Suppressor macrophage (primary cell): Measurements from ENCODE around the gene FBXW7.

Source experiments
- DNase-seq, 4 experiments: peaks; one replicate each; pipeline ENCODE4 v3.0.0-alpha.2; 2020 to 2022

Gene FBXW7

GRCh38 chr4:152369203-152369901 lies 166.5 kb downstream of the FBXW7 start:
- no peak for DNase-seq

- no peak for DNase-seq
Observed at GRCh38 chr4:152368001-152368400, 167.9 kb downstream of the FBXW7 start.

- no peak for DNase-seq
Observed at GRCh38 chr4:152364883-152365282, 171.0 kb downstream of the FBXW7 start.

GRCh38 chr4:152364383-152364782 lies 171.5 kb downstream of the FBXW7 start:
- DNase-seq = no peak

- DNase-seq = no peak
Observed at GRCh38 chr4:152363904-152364303, 172.0 kb downstream of the FBXW7 start.

DNA sequence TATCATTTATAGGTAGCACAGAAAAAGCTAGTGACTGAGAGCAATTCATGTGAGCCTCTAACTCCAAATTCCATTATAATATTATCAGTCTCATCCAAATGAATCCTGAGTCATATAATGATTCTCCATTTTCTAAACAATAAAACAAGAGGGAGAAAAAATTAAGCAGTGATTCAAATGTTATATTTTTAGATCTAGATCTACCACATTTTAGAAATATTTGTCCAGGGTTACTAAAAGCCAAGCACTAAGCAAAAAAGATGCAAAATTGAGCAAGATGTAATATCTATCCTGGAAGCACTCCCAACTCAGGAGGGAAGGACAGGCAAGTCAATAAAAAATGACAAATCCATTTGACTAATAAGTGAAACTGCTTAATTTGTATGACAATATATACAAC lies 172.8 kb downstream of the FBXW7 start:
- no peak for DNase-seq

DNA sequence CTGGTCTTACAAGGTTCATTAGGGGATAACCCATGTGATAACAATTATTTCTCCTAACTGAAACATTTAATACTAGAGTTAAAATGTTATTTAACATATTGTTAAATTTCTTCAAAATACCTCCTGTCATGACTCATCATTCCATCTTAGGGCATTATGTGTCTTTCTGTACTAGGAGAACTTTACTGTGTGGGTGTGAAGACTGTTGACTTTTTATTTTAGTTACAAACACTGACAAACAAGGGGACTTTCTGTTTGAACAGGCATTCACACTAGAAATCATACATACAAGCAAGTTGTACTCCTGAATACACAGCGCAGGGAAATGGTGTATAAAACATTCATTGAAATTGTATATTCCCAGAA lies 175.9 kb downstream of the FBXW7 start:
- peak in 2 of 4 experiments; percentile 19 to 34 for DNase-seq

DNA sequence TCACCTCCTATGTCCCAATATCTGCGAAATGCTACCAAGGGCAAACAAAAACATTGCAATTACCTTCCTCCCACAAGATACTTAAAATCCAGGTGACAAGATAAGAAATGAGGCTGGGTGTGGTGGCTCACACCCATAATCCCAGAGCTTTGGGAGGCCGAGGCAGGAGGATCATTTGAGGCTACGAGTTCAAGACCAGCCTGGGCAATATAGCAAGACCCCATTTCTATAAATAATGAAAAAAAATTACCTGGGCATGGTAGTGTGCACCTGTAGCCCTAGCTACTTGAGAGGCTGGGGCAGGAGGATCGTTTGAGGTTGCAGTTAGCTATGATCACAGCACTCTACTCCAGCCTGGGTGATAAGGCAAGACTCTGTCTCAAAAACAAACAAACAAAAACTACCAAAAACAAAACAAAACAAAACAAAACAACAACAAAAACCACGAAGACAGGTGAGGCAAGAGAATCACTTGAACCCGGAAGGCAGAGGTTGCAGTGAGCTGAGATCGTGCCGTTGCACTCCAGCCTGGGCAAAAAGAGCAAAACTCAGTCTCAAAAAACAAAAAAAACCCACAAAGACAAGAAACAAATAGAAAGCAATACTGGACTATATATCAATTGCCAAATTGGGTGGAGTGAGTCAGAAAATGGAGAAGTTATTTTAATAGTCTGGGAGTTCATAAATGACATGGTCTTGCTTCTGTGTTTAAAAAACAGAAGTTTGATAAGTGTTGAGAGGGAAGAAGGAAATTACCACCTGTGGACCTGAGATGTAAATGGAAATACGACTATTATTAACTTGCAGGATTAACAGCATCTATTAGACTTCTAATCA lies 176.5 kb downstream of the FBXW7 start:
- peak in 3 of 4 experiments; percentile 17 to 68 (median 40) for DNase-seq

- peak; percentile 13 to 51 (median 48) for DNase-seq
Observed at GRCh38 chr4:152357206-152357605, 178.7 kb downstream of the FBXW7 start.

DNA sequence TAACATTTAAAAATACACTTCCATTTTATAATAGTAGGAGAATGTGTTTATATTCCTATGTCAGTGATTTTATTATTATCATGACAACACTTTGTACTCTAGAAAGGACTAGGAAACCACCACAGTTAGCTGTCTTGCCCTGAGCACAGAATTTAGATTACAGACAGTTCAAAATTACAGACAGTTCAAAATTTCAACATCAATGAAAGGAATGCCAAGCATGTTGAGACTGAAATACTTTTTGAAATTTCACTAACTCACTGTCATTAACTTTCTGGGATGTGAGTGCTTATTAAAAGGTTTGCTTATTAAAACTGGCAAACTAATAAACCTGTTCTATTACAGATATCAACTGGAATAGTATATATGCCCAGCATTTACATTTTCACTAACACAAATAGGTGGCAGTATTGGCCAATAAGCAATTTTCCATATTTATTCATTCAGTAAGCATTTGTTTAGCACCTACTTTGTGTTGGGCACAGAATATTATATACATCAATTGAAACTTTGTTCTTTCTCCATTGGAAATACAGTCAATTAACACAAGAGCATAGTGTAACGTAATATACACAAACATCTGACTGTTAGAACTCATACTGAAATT lies 179.4 kb downstream of the FBXW7 start:
- DNase-seq = no peak

DNA sequence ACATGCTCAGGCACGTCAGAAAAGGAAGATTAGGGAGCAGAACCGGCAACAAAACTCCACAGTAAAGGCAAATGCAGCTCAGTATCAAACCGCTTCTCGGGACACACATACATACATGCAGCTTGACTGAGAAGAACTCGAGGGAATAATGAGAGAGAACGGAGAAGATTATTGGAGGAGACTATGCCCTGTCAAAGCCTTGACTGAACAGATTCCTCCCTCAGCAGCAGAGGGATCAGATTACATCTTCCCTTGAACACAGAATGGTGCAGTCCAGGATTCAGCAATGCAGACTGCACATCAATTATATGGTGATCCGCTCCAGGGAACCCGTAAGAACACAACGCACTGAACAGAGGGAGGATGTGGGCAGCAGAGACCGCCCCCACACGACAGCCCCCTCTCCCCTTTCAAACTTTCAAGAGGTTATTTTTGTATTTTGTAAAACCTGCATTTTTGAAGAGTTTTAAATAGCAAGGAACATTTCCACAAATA lies 183.2 kb downstream of the FBXW7 start:
- no peak for DNase-seq

DNA sequence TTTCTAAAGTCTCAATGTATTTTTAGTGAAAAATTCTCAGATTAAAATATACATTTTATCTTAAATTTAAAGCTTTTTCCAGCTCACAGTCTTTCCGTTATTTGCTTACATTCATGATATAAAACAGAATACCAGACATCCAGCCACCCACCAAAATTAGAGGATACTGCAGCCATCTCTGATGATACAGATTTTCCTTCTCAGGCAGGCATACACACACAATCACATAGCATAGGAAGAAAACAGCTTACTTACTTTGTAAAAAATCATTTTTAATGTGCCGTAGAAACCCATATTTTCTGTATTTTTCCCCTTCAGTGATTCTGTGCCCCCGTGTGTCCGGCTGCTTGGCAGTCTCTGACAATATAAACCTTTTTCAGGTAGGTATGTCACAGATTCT lies 183.7 kb downstream of the FBXW7 start:
- no peak for DNase-seq

DNA sequence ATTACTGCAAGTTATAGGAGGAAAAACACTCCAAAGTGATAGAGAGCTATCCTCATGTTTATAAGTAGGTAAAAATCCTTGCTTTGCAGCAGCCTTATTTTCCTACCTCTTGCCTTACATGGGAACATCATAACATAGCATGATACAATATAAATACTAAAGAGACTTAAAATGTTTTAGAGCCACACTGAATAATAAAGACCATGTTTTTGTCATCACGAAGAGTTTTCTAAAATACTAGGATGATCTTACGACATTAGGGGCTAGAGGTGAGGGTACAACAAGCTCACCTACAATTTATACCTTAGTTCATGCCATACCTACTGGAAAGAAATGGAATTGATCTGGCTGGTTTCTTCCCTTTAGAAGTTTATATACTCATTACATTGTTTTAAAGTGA lies 184.8 kb downstream of the FBXW7 start:
- no peak for DNase-seq

DNA sequence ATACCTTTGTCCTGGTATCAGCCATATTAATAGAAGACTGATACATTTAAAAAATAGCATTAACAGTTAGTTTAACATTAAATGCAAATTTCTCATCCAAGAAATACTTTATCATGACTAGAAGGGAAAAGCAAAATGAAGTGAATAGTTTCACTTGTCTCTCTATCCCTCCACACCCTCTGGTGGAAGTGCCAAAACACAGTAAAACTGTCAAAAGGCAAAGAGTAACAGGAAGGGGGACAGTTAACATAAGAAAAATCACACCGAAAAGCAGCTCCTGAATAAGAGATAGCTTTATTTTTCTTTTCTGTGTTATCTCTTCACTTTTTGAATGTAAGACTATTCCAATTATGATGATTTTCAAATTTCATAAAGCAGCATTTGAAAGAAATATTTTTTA lies 187.2 kb downstream of the FBXW7 start:
- DNase-seq = peak in 1 of 4 experiments; percentile 33

GRCh38 chr4:152346979-152347378 lies 188.9 kb downstream of the FBXW7 start:
- no peak for DNase-seq

- DNase-seq = no peak
Observed at GRCh38 chr4:152346526-152346925, 189.4 kb downstream of the FBXW7 start.

DNA sequence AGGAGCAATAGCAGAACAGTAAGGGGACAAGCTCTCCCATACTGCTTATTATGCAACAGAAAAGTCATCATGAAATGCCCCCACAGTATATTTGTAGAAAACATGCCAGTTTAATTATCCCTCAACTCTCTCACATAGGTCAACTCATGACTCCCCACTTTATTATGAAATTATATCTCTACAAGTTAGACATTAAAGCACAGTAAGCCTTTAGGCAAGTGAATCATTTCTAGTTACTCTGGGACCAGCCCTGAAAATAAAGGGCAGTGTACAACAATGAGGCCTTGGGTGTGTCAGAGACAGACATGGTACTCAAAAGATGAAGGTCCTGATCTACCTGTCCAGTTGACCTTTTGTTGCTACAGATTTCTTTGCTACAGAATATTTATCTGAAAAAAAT lies 191.9 kb downstream of the FBXW7 start:
- no peak for DNase-seq

GRCh38 chr4:152342293-152342692 lies 193.6 kb downstream of the FBXW7 start:
- no peak for DNase-seq

DNA sequence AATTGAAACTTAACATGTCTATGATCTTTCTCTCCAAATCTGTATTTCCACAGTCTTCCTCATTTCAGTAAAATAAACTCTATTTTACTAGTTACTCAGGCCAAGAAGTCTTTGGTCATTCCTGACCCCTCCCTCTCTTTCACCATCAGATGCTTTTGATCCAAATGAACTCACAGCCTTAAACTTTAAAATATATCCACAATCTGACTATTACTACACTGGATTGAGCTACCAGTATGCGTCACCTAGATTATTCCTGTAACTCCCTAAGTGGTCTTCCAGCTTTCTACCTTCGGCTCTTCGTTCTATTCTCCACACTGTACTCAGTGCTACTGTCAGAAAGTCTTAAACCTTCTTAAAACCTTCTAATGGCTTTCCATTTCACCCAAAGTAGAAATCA lies 195.1 kb downstream of the FBXW7 start:
- DNase-seq = no peak

- no peak for DNase-seq
Observed at GRCh38 chr4:152339576-152339975, 196.3 kb downstream of the FBXW7 start.

DNA sequence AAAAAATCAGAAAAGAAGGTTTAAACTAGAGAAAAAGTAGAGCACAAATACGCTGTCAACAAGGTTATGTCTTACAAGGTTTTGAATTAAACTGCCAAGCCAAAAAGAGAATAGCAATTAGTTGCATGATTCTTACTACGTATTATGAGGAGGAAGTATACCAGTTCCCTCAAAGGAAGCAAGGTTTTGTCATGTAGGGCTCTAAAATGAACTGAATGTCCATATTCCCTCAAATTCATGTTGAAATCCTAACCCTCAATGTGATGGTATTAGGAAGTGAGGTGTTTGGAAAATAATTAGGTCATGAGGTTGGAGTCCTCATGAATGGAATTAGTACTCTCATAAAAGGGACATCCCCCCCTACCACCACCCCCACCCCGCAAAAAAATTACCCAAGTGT lies 201.0 kb downstream of the FBXW7 start:
- DNase-seq = peak; percentile 2 to 55 (median 29)

DNA sequence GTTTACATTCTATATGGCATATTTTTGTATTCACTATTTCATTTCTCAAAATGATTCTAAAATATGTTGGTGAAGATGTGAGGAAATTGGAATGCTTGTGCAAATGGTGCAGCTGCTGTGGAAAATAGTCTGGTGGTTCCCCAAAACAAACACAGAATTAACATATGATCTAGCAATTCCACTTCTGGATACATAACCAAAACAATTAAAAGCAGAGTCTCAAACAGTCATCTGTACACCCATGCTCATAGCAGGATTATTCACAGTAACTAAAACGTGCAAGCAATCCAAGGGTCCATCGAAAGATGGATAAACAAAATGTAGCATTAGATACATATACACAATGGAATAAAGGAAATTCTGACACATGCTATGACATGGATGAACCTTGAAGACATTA lies 204.8 kb downstream of the FBXW7 start:
- no peak for DNase-seq

GRCh38 chr4:152328582-152328981 lies 207.3 kb downstream of the FBXW7 start:
- no peak for DNase-seq
